ENCODE measurements around the gene HDAC6.
A peak's percentile ranks its signal among the peaks of the same experiment; 100 is the strongest.

HDAC6 gene

GRCh38 chrX:48801280-48802088 is at the start of gene HDAC6:
TSS of gene HDAC6 (plus strand) at chrX:48802067. CDS start at chrX:48802693, 626 bp downstream.
- no peak for TF ChIP-seq CTCF (IDR thresholded peaks at IDR 0.05; ENCODE audit: low read depth, low read length, missing control alignments)
- H3K4me3 ChIP-seq (ENCODE audit: low read depth, low read length), result peak within 1 kb of the TSS; percentile 83
- peak; percentile 92 for DNase-seq (ENCODE audit: low read depth)

GRCh38 chrX:48752498-48752897 is 49.4 kb upstream of the HDAC6 start:
- H3K4me3 ChIP-seq (ENCODE audit: low read depth, low read length), result no peak overlapping the region
- no peak for TF ChIP-seq CTCF (IDR thresholded peaks at IDR 0.05; ENCODE audit: low read depth, low read length, missing control alignments)

DNA sequence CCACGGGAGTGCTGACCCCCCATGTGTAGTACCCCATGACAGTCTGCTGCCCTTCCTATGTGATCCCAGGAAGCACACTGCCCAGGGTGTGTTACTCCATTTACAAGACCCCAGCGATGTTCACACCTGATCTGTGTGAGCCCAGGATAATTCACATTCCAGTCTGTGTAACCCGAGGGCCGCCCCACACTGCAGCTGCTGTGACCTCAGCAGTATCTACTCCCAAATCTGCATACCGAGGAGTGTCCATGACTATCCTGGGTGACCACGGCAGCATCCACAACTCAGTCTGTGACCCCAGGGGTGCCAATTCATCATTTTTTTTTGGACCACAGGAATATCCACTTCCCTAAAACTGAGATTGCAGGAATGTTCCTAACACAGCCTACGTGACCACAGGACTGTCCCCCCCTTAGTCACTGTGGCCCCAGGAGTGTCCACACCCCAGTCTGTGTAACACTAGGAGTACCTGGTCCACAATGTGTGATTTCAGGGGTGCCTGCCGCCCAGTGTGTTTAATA is 48.1 kb upstream of the HDAC6 start:
- no peak for TF ChIP-seq CTCF (IDR thresholded peaks at IDR 0.05; ENCODE audit: low read depth, low read length, missing control alignments)
- no peak overlapping the region for H3K4me3 ChIP-seq (ENCODE audit: low read depth, low read length)
- DNase-seq (ENCODE audit: low read depth), result no peak

More at GRCh38 chrX:48752498-48752897, 49.4 kb upstream of the HDAC6 start:
- no peak for DNase-seq (ENCODE audit: low read depth)

DNA sequence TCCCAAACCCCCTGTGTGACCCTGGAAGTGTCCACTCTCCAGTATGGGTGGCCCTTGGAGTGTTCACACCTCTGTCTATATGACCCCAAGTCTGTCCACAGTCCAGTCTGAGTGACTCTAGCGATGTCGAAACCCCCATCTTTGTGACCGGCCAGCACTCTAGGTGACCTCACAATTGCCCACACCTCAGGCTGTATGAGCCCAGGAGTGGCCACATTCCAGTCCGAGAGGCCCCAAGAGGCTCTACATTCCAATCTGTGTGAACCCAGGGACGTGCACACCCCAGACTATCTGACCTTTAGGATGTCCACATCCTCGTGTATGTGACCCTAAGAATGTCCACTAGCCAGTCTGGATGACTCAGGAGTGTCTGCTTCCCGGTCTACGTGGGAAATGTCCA is 47.6 kb upstream of the HDAC6 start:
- no peak for TF ChIP-seq CTCF (IDR thresholded peaks at IDR 0.05; ENCODE audit: low read depth, low read length, missing control alignments)
- DNase-seq (ENCODE audit: low read depth), result no peak
- H3K4me3 ChIP-seq (ENCODE audit: low read depth, low read length), result no peak overlapping the region

DNA sequence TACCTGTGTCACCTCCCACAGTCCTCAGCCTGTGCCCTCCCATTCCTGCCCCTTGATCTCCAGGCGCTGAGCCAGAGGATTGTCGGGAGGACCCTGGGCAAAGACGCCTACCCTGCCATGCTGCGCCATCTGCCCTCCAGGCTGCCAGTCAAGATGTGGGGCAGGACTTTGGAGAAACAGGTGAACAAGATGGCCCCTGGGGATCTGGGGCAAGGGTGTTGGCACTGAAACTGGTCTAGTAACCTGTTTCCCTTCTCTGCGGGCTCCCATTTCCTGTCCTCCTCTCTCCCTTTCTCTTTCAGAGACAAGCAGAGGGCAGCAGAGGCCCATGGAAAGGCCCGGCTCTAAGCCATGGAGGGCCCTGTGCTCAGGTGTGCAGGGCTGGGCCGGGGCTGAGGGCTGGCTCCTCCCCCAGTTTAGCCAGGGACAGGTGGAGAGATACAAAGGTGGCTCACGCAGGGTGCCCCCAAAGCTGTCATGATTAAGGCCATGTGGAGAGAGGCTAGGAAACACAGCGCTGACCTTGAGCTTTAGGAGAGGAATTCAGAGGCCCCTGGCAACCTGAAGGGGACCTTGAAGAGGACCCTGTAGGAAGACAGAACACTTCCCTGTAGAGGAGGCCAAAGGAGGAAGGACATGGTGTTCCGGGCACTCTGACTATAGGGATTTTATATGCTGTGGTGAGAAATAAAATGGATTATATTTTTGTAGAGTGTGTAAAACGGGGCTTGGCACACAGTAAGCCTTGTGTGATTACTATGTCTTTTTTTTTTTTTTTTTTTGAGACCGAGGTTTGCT is 40.0 kb upstream of the HDAC6 start, which contains the start of gene GLOD5:
Gene GLOD5 (plus strand): TSS at position 74 of the 798 bp plus-strand sequence. CDS start 44 bp downstream, at position 118.
- peak; percentile 17 for TF ChIP-seq CTCF (IDR thresholded peaks at IDR 0.05; ENCODE audit: low read depth, low read length, missing control alignments)
- DNase-seq (ENCODE audit: low read depth), result no peak
- H3K4me3 ChIP-seq (ENCODE audit: low read depth, low read length), result no peak within 1 kb of the TSS

DNA sequence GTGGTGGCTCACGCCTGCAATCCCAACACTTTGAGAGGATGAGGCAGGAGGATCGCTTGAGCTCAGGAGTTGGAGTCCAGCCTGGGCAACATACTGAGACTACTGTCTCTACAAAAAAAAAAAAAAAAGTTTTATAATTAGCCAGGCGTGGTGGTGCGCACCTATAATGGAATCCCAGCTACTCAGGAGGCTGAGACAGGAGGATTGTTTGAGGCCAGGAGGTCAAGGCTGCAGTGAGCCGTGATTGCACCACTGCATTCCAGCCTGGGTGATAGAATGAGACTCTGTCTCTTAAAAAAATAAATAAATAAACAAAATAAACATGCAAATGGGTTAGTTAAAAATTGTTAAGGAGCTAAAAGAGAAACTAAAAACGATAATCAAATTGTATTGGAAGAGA is 32.6 kb upstream of the HDAC6 start:
- H3K4me3 ChIP-seq (ENCODE audit: low read depth, low read length), result no peak overlapping the region
- DNase-seq (ENCODE audit: low read depth), result no peak
- no peak for TF ChIP-seq CTCF (IDR thresholded peaks at IDR 0.05; ENCODE audit: low read depth, low read length, missing control alignments)

All from GM12864 (cell line).